Left forelimb (tissue), 1 donor: ENCODE results near the gene ADARB2.

Source experiments
- DNase-seq: peaks from one replicate; pipeline ENCODE4 v3.0.0-alpha.2; 2018; ENCODE audit warnings: low spot score

ADARB2 gene

GRCh38 chr10:1736144-1736971 is 967 bp downstream of the ADARB2 start:
- DNase-seq, result no peak

DNA sequence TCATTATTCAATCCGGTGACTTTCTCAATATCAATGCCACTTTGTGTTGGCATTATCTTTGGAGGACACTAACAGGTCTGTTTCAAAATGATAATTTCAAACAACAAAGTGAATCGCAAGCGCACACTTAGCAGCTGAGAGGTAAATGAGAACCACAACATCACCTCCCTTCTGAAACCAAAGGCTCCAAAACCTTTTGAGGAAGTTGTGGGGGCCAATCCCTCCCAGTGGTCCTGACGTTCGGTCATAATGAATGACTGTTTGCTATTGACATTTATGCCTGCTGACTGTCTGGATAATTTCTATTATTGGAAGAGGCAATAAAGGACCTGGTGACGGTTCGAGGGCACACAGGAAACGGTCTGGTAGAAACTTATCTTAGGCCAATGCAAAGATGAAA is 1.8 kb downstream of the ADARB2 start:
- DNase-seq, result no peak

GRCh38 chr10:1734288-1734687 is 3.0 kb downstream of the ADARB2 start:
- DNase-seq, result no peak

GRCh38 chr10:1733720-1734119 is 3.6 kb downstream of the ADARB2 start:
- DNase-seq, result no peak

- DNase-seq, result no peak
Measured at GRCh38 chr10:1732564-1732996, 4.7 kb downstream of the ADARB2 start.

- DNase-seq, result no peak
Measured at GRCh38 chr10:1731592-1731991, 5.7 kb downstream of the ADARB2 start.

GRCh38 chr10:1729751-1730150 is 7.6 kb downstream of the ADARB2 start:
- no peak for DNase-seq

DNA sequence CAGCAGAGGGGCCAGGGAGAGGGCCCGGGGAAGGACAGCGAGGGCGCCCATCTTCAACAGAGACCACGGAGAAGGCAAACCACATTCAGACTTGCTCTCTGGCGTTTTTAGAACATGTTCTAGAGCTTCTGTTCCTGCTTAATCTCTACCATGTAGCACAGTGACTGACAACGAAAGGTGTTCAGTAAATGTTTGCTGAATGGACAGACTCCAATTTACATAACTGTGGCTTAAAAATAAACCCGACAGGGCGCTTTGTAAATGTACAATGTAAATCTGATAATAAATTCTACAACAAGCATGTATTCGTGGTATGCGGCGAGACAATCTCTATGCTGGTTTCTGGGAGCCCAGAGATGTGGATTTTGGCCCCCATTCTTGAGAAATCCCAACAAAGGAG is 10.5 kb downstream of the ADARB2 start:
- no peak for DNase-seq

DNA sequence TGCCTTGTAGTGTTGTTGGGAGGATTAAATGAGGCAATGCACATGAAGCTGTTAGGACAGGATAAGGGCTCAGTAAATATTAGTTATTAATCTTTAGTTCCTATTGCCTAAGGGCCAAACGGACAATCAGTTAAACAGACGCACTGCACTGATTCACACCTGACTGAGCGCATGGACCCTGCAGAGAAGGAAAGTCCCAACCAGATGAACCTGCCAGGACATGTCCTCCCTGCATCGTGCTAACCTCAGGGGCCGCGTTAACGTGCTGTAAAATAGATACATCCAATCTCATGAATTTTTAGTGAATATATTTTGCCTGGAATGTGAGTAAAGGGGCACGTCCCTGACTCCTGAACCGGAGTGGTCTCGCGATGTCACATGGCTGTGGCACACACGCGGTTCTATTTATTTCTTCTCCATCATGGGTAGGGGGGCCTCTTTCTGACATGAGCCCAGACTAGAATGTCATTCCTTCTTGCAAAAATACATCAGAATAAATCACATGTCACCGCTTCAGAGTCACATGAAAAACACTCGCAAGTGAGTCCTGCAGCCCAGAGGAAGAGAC is 12.3 kb downstream of the ADARB2 start:
- no peak for DNase-seq

GRCh38 chr10:1716839-1717238 is 20.5 kb downstream of the ADARB2 start:
- no peak for DNase-seq

GRCh38 chr10:1715821-1716220 is 21.5 kb downstream of the ADARB2 start:
- DNase-seq, result no peak

DNA sequence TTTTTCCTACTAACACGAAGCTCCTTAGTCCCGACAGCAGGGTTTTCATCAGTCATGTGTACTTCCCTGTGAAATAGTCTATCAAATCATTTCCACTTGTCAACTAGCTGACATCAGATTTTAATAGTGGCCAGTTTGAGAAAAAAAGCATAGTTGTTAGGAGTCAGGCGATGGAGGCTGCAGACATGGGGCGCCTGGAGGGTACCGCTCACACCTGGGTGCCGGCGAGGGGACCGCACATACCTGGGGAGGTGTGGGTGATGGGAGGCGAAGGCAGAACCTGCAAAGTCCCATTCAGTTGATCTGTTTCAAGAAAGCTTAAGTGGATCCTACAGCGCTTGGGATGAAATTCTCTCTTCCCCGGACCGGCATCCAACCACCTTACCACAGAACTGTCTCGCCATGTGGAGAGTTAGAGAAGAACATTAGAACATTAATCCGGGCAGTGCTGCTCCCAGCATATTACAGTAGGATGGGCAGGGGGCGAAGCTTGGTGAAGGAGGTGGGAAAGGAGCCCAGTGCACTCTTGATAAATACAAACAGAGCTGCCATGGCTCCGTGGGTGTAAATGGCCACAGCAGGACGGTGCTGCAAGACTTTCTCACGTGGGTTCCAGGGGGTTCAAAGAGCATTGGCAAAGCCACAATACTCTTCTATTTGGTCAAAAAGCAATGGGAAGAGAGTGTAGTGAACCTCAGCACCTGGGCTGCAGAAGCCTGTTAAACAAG is 24.2 kb downstream of the ADARB2 start:
- DNase-seq, result no peak

DNA sequence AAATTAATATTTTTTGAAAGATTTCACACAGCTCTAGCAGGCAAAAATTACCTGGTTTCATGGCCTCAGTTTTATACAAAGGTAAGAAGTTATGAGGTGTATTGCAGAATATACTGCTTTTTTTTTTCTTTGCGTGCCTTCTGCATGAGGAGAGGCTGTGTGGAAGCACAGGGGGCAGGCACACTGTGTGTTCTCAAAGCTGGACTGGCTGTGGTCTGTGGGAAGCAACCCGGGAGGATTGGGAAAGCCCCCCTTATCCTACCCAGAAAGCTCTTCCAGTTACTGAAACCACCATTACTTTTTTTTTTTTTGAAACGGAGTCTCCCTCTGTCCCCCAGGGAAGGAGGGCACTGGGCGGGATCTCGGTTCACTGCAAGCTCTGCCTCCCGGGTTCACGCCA is 25.0 kb downstream of the ADARB2 start:
- DNase-seq, result no peak

DNA sequence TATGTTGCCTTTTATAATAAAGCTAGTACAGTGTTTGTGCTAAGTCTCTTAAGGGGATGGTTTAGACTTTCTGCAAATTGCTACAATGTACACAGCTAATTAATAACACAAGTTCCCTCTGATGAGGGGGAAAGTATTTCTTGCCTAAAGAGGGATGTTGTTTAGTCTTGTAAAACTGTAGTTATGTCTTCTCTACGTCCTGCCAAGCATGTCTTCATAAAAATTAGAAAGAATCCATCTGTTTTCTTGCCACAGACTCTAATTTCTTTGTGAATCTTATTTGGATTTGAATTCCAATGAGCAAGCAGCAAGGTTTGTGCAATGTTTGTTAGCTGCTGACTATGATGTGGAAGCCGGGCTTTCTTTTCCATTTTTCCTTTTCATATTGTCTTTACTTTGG is 28.2 kb downstream of the ADARB2 start:
- DNase-seq, result no peak

DNA sequence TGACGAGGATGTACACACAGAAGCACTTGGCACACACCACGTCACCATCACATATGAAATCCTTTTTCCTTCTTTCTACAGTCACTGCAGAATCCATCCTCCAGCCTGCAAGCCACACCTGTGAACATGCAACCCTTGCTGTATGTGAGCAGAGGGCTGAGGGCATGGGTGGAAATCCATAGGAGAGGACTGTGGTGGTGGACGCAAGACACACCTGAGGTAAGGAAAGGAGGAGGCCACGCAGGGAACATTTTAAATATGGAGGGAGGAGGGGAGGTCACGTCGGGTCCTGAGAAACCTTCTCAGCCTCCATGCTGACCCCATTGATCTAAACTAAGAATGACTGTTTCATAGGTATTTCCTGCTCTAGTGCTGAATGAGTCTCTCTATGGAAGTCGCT is 28.6 kb downstream of the ADARB2 start:
- DNase-seq, result no peak

DNA sequence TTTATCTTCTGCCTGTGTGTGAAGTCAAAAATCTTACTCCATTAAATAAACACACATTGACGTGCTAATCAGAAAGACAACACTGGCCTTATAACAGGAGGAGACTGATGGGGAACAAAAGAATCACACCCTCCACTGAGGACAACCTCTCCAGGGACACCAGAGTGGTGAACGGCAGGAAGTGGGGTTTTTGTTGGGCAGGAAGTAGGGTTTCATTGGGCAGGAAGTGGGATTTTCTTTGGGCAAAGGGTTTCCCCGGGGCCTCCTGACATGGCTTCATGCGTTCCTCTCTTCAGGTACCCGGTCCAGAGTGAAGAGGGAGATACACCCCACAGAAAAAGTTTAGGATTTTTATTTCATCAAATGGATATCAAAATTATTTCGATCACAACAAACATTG is 30.6 kb downstream of the ADARB2 start:
- no peak for DNase-seq

GRCh38 chr10:1706256-1706655 is 31.1 kb downstream of the ADARB2 start:
- DNase-seq, result no peak

- DNase-seq, result no peak
Measured at GRCh38 chr10:1698185-1698584, 39.1 kb downstream of the ADARB2 start.

DNA sequence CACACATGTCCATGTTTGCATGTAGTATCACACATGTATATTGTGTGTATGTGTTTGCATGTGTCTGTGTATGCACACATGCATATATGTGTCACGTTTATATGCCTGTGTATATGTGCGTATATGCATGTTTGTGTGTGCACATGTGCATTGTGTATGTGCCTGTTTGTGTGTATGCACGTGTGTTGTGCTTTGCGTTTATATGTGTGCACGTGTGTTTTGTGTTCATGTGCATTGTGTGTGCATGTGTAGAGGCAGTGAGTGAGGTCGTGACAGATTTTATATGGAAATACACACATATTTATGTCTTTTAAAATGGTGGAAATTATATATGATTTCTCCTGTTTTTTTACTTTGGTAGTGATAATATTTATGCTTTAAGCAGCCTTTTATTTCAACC is 41.2 kb downstream of the ADARB2 start:
- no peak for DNase-seq

DNA sequence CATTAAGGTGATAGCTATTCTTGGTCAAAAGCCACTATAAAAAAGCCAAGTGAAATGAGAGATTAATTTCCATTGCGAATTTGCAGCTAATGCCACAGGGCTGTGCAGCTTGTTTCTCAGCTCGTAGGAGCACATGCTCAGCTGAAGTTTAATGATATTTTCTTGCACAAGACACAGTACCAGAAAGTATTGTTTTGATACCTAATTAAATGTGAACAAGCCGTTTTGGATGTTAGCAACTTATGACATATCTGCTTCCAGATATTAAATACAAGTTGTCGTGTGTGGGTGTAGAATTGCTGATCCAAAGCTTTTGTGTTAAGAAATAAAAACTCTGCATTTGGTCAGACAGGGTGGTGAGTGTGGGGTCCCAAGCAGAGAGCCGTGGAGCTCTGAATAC is 47.2 kb downstream of the ADARB2 start:
- DNase-seq, result no peak

GRCh38 chr10:1688531-1688930 is 48.8 kb downstream of the ADARB2 start:
- DNase-seq, result no peak

DNA sequence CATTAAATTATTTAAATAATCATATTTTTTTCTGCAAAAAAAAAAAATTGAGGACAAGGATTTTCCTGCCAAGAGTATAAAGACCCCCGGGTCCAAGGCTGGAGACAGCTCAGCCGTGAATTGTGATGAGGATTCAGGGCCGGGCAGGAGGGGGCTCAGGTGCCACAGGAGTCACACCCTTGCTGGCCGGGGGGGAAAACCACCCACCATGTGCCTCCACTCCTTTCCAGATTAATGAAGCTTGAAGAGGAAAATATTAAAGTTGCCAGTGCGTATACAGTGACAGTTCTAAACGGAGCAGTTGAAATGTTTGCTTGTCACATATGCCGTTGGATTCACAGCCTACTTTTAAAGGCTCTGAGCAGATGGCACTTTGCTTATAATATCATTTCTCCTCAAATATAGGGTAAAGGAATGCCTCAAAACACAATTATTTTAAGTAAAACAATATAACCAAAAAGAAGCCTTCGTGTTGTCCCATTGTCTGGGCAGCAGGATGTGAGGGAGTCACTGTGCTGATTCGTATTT is 49.6 kb downstream of the ADARB2 start:
- no peak for DNase-seq

DNA sequence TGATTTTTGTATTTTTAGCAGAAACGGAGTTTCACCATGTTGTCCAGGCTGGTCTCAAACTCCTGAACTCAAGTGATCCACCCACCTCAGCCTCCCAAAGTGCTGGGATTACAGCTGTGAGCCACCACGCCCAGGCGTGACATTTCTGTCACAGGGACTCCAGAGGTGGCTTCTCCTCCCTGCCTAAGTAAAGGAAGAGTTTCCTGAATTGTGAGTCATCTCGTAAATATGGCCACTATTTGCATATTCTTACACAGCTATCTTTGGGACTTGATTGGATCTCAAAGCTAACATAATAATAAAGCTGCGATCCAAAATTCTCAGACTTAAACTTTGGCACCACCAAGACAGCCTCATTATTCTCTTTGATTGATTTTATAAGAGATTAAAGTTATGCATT is 50.1 kb downstream of the ADARB2 start:
- DNase-seq, result no peak
